Chondrocyte (in vitro differentiated cells): ENCODE results near the gene PPM1H. TPM values are rescaled to one million over a fixed set of nuclear protein-coding genes. Genes with fewer than 3 reads are reported as not detected.

Source experiments
- DNase-seq: peaks from one replicate; pipeline ENCODE4 v3.0.0; 2021; ENCODE audit warnings: mixed read lengths, low spot score
- H3K27ac Mint-ChIP-seq: one replicate; pipeline ENCODE4 v1.8.0; 2021; ENCODE audit warnings: mild to moderate bottlenecking, moderate library complexity, mixed read lengths; ENCODE audit not compliant: unreplicated experiment
- H3K27me3 Mint-ChIP-seq: 2 replicates; pipeline ENCODE4 v1.8.0; 2021; ENCODE audit warnings: low read depth, mixed read lengths
- H3K36me3 Mint-ChIP-seq: 2 replicates; pipeline ENCODE4 v1.8.0; 2021; ENCODE audit warnings: low read depth, mixed read lengths
- H3K4me1 Mint-ChIP-seq: 2 replicates; pipeline ENCODE4 v1.8.0; 2021; ENCODE audit warnings: low read depth, mild to moderate bottlenecking, mixed read lengths
- H3K4me3 Mint-ChIP-seq: one replicate; pipeline ENCODE4 v1.8.0; 2021; ENCODE audit warnings: mild to moderate bottlenecking, moderate library complexity, mixed read lengths; ENCODE audit not compliant: unreplicated experiment
- H3K9me3 Mint-ChIP-seq: 2 replicates; pipeline ENCODE4 v1.8.0; 2021; ENCODE audit warnings: low read depth, mixed read lengths
- CTCF ChIP-seq: fragments of 200-600 bp; sonication (generic); IDR thresholded peaks from 2 replicates; pipeline ENCODE4 v1.5.0; 2021; ENCODE audit warnings: antibody characterized with exemption, mild to moderate bottlenecking, moderate library complexity
- total RNA-seq: library from RNA; stranded (reverse); gene quantifications from 3 replicates; pipeline ENCODE4 v1.2.1, GENCODE V29; 2021

The PPM1H gene
- total RNA-seq, 1 donor from 2014 or later: 34.3 TPM

- H3K36me3 Mint-ChIP-seq: peaks cover 10% of the 10 kb centered on the region
- no peak overlapping the region for H3K27ac Mint-ChIP-seq
- no peak for TF ChIP-seq CTCF
- DNase-seq: no peak
- H3K27me3 Mint-ChIP-seq: no peaks in the 10 kb centered on the region
- no peaks in the 10 kb centered on the region for H3K9me3 Mint-ChIP-seq
- H3K4me1 Mint-ChIP-seq: peaks cover 10% of the 10 kb centered on the region
- H3K4me3 Mint-ChIP-seq: no peak overlapping the region
Measured at GRCh38 chr12:62653740-62654139, 281.2 kb downstream of the PPM1H start.

- H3K4me1 Mint-ChIP-seq: peaks cover 10% of the 10 kb centered on the region
- H3K4me3 Mint-ChIP-seq: no peak overlapping the region
- H3K27ac Mint-ChIP-seq: no peak overlapping the region
Measured at GRCh38 chr12:62653304-62653703, 281.6 kb downstream of the PPM1H start.

GRCh38 chr12:62651138-62651537 is 283.8 kb downstream of the PPM1H start:
- Mint-ChIP-seq H3K9me3 (no peaks in the 10 kb centered on the region), H3K4me3 (no peak overlapping the region), H3K27me3 (no peaks in the 10 kb centered on the region), H3K4me1 (peaks cover 13% of the 10 kb centered on the region), H3K27ac (no peak overlapping the region), H3K36me3 (peaks cover 20% of the 10 kb centered on the region)
- DNase-seq: no peak
- no peak for TF ChIP-seq CTCF

More at GRCh38 chr12:62653304-62653703, 281.6 kb downstream of the PPM1H start:
- Mint-ChIP-seq H3K27me3 (no peaks in the 10 kb centered on the region), H3K9me3 (no peaks in the 10 kb centered on the region), H3K36me3 (peaks cover 9% of the 10 kb centered on the region)
- no peak for TF ChIP-seq CTCF
- DNase-seq: no peak

GRCh38 chr12:62649412-62650138 is 285.4 kb downstream of the PPM1H start:
- Mint-ChIP-seq H3K4me3 (no peak overlapping the region), H3K36me3 (peaks cover 21% of the 10 kb centered on the region), H3K4me1 (peaks cover 13% of the 10 kb centered on the region), H3K27ac (no peak overlapping the region), H3K27me3 (no peaks in the 10 kb centered on the region), H3K9me3 (no peaks in the 10 kb centered on the region)
- TF ChIP-seq CTCF: no peak
- no peak for DNase-seq

GRCh38 chr12:62647586-62647985 is 287.4 kb downstream of the PPM1H start:
- H3K27ac Mint-ChIP-seq: no peak overlapping the region
- H3K9me3 Mint-ChIP-seq: no peaks in the 10 kb centered on the region
- H3K27me3 Mint-ChIP-seq: no peaks in the 10 kb centered on the region
- no peak for TF ChIP-seq CTCF
- DNase-seq: no peak
- H3K4me3 Mint-ChIP-seq: no peak overlapping the region
- H3K36me3 Mint-ChIP-seq: peaks cover 19% of the 10 kb centered on the region
- peaks cover 13% of the 10 kb centered on the region for H3K4me1 Mint-ChIP-seq
